ENCODE measurements around the gene FOXD1. TPM values are rescaled to one million over a fixed set of nuclear protein-coding genes. Genes with fewer than 3 reads are reported as not detected.

Gene FOXD1
- total RNA-seq, 4 donors from 2014 or later: 0.28 to 1.3 TPM; not detected in 2

DNA sequence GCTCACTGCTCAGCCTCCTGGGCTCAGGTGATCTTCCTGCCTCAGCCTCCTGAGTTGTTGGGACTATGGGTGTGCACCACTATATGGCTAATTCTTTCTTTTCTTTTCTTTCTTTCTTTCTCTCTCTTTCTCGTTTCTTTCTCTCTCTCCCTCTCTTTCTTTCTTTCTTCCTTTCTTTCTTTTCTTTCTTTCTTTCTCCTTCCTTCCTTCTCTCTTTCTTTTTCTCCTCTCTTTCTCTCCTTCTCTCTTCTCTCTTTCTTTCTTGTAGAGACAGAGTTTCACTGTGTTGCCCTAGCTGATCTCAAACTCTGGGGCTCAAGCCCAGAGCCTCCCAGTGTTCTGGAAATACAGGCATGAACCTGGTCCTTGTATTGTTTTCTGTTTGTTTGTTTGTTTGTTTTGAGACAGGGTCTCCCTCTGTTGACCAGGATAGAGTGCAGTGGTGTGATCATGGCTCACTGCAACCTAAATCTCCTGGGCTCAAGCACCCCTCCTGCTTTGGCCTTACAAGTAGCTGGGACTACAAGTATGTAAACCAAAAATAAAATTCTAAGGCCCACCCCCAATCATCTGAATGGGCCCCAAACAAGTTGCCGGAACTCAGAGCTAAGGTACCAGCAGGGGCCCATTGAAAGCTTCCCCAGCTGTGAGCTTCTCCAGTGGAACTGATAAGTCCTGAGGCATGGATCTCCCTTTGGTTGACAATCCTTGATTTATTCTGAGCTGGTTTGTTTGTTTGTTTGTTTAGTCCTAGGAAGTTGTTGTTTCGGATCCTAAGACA, 37.7 kb upstream of the FOXD1 start:
- DNase-seq: no peak
- H3K27me3 ChIP-seq: no peaks in the 10 kb centered on the region
- no peaks in the 10 kb centered on the region for H3K4me1 ChIP-seq
- H3K27ac ChIP-seq: no peak overlapping the region
- no peak for TF ChIP-seq POLR2A (IDR thresholded peaks at IDR 0.05)
- TF ChIP-seq, protein P1, sequence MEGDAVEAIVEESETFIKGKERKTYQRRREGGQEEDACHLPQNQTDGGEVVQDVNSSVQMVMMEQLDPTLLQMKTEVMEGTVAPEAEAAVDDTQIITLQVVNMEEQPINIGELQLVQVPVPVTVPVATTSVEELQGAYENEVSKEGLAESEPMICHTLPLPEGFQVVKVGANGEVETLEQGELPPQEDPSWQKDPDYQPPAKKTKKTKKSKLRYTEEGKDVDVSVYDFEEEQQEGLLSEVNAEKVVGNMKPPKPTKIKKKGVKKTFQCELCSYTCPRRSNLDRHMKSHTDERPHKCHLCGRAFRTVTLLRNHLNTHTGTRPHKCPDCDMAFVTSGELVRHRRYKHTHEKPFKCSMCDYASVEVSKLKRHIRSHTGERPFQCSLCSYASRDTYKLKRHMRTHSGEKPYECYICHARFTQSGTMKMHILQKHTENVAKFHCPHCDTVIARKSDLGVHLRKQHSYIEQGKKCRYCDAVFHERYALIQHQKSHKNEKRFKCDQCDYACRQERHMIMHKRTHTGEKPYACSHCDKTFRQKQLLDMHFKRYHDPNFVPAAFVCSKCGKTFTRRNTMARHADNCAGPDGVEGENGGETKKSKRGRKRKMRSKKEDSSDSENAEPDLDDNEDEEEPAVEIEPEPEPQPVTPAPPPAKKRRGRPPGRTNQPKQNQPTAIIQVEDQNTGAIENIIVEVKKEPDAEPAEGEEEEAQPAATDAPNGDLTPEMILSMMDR (IDR thresholded peaks at IDR 0.05): no peak
- H3K9me3 ChIP-seq: no peaks in the 10 kb centered on the region
- H3K4me3 ChIP-seq: no peak overlapping the region
- intact Hi-C loops (cut with DNase I; ENCODE audit: low total_unique reads): no loop called here
- H3K36me3 ChIP-seq: no peaks in the 10 kb centered on the region

DNA sequence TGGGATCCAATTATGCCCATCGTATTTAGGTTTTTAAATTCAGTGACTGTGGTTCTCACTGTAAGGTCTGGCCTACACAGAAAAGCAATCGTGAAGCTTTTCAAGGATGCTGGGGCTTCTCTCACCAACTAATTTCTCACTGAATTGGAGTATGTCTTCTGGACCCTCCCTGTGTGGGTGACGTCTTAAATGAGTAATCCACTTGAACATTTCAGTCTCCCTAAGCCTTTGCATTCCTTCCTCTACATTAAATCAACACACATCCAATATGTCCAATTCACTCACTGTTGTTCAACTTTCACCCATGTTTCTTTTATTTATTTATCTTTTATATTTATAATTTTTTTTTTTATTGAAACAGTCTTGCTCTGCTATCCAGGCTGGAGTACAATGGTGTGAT, 37.1 kb upstream of the FOXD1 start:
- intact Hi-C loops (cut with DNase I; ENCODE audit: low total_unique reads): no loop called here
- TF ChIP-seq POLR2A (IDR thresholded peaks at IDR 0.05): no peak
- TF ChIP-seq, protein P1 (IDR thresholded peaks at IDR 0.05): no peak
- no peaks in the 10 kb centered on the region for H3K27me3 ChIP-seq
- H3K27ac ChIP-seq: no peak overlapping the region
- no peaks in the 10 kb centered on the region for H3K9me3 ChIP-seq
- no peaks in the 10 kb centered on the region for H3K36me3 ChIP-seq
- no peak for DNase-seq
- H3K4me3 ChIP-seq: no peak overlapping the region
- no peaks in the 10 kb centered on the region for H3K4me1 ChIP-seq

DNA sequence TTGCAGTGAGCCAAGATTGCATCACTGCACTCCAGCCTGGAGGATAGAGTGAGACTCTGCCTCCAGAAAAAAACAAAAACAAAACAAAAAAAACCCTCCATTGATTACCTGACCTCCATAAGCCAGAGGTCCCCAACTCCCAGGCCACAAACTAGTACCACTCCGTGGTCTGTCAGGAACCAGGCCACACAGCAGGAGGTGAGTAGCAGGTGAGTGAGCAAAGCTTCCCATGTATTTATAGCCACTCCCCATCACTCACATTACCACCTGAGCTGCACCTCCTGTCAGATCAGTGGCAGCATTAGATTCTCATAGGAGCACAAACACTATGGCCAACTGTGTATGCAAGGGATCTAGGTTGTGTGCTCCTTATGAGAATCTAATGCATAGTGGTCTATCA, 35.9 kb upstream of the FOXD1 start:
- no peak for TF ChIP-seq POLR2A (IDR thresholded peaks at IDR 0.05)
- TF ChIP-seq, protein P1 (IDR thresholded peaks at IDR 0.05): no peak
- H3K36me3 ChIP-seq: no peaks in the 10 kb centered on the region
- no peaks in the 10 kb centered on the region for H3K27me3 ChIP-seq
- intact Hi-C loops (cut with DNase I; ENCODE audit: low total_unique reads): no loop called here
- no peaks in the 10 kb centered on the region for H3K4me1 ChIP-seq
- H3K9me3 ChIP-seq: no peaks in the 10 kb centered on the region
- no peak overlapping the region for H3K4me3 ChIP-seq
- no peak for DNase-seq
- no peak overlapping the region for H3K27ac ChIP-seq

DNA sequence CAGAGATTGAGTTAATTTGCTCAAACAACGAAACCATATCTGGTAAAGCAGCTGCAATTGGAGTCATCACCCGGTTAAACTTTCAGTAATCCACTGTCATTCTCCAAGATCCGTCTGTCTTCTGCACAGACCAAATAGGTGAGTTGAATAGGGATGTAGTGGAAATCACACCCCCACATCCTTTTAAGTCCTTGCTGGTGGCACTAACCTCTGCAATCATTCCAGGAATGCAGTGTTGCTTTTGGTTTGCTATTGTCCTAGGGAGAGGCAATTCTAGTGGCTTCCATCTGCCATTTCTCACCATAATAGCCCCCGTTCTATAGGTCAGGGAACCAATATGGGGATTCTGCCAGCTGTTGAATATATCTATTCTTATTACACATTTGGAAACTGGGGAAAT, 35.1 kb upstream of the FOXD1 start:
- DNase-seq: no peak
- no peaks in the 10 kb centered on the region for H3K9me3 ChIP-seq
- intact Hi-C loops (cut with DNase I; ENCODE audit: low total_unique reads): no loop called here
- H3K4me1 ChIP-seq: no peaks in the 10 kb centered on the region
- no peaks in the 10 kb centered on the region for H3K27me3 ChIP-seq
- TF ChIP-seq, protein P1 (IDR thresholded peaks at IDR 0.05): no peak
- TF ChIP-seq POLR2A (IDR thresholded peaks at IDR 0.05): no peak
- no peak overlapping the region for H3K4me3 ChIP-seq
- H3K27ac ChIP-seq: no peak overlapping the region
- H3K36me3 ChIP-seq: no peaks in the 10 kb centered on the region

DNA sequence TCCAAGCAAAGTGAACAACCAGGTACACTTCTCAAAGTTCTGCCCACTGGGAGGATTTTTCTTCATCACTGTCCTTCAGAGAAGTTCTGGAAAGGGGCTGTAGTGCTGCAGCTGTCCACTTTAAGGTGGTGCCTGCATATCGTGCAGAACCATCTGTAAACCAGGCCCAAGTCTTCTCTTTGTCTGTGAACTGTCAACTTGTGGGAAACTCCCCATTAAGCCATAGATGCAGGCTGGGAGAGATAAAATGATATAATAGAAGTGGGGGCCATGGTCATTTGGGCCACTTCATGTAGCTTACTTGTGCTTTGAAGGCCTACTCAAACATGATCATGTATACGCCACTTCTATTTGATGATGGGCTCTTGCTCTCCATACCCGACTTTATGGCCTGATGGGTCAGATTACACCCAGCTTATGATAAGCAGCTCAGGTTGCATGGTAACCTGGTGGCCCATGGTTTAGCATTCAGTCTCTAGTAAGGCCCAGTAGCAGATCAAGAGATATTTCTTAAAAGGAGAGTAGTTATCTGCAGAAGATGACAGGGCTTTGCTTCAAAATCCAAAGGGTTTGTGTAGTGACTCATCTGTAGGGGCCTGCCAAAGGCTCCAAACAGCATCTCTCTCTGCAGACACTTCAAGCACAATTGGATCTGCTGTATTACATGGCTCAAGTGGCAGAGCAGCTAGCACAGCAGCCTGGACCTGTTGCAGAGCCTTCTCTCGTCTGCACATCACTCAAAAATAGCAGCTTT, 34.0 kb upstream of the FOXD1 start:
- H3K4me1 ChIP-seq: no peaks in the 10 kb centered on the region
- no peaks in the 10 kb centered on the region for H3K27me3 ChIP-seq
- no peak for DNase-seq
- TF ChIP-seq POLR2A (IDR thresholded peaks at IDR 0.05): no peak
- TF ChIP-seq, protein P1 (IDR thresholded peaks at IDR 0.05): no peak
- no peak overlapping the region for H3K4me3 ChIP-seq
- intact Hi-C loops (cut with DNase I; ENCODE audit: low total_unique reads): no loop called here
- H3K27ac ChIP-seq: no peak overlapping the region
- H3K36me3 ChIP-seq: no peaks in the 10 kb centered on the region
- H3K9me3 ChIP-seq: no peaks in the 10 kb centered on the region

Data from uterus (tissue), 4 donors.